HepG2 (cell line): ENCODE measurements around the gene SIX4. TPM values are rescaled to one million over a fixed set of nuclear protein-coding genes. Genes with fewer than 3 reads are reported as not detected.

Experiments used
- ARNT ChIP-seq: fragments of 450-650 bp; IDR thresholded peaks from 2 replicates; pipeline ENCODE4 v1.6.1; 2017
- E2F2 ChIP-seq: sonication (generic); formaldehyde crosslinking; IDR thresholded peaks from 2 replicates; pipeline ENCODE4 v1.4.0; 2020; ENCODE audit warnings: missing genetic modification reagents, borderline replicate concordance
- PHF21A ChIP-seq: sonication (generic); formaldehyde crosslinking; IDR thresholded peaks from 2 replicates; pipeline ENCODE4 v1.5.0; 2020; ENCODE audit warnings: mild to moderate bottlenecking, missing genetic modification reagents
- POLR2AphosphoS2 ChIP-seq: IDR thresholded peaks from 2 replicates; pipeline ENCODE4 v1.6.1; 2011; ENCODE audit warnings: low read depth, low read length, improper control_type of control experiment
- RFXAP ChIP-seq: sonication (generic); formaldehyde crosslinking; IDR thresholded peaks from 2 replicates; pipeline ENCODE4 v1.4.0; 2020; ENCODE audit warnings: missing genetic modification reagents, borderline replicate concordance
- SATB2 ChIP-seq: sonication (generic); formaldehyde crosslinking; IDR thresholded peaks from 2 replicates; pipeline ENCODE4 v1.5.0; 2020; ENCODE audit warnings: missing genetic modification reagents
- ZHX1 ChIP-seq: sonication (generic); formaldehyde crosslinking; IDR thresholded peaks from 2 replicates; pipeline ENCODE4 v1.8.1; 2022; ENCODE audit warnings: low read depth, mild to moderate bottlenecking, missing genetic modification reagents
- ZHX2 ChIP-seq, 2 experiments: sonication (generic) in 1 of 2; formaldehyde crosslinking in 1 of 2; IDR thresholded peaks; 2 replicates each; pipeline versions ENCODE4 v1.6.1 to v1.9.0; 2014 to 2022; ENCODE audit warnings: antibody characterized with exemption in 1 of 2, borderline replicate concordance in 1 of 2, inconsistent platforms in 1 of 2, low read depth in 1 of 2, missing genetic modification reagents in 1 of 2
- ZNF432 ChIP-seq: sonication (generic); formaldehyde crosslinking; IDR thresholded peaks from 2 replicates; pipeline ENCODE4 v1.5.0; 2020; ENCODE audit warnings: missing genetic modification reagents, mild to moderate bottlenecking, borderline replicate concordance
- ZNF564 ChIP-seq: sonication (generic); formaldehyde crosslinking; IDR thresholded peaks from 2 replicates; pipeline ENCODE4 v1.8.1; 2023; ENCODE audit warnings: mild to moderate bottlenecking, missing genetic modification reagents
- ZNF614 ChIP-seq: IDR thresholded peaks from 2 replicates; pipeline ENCODE4 v1.6.1; 2018; ENCODE audit warnings: missing biosample characterization, missing genetic modification reagents, inconsistent platforms, borderline replicate concordance
- ZNF672 ChIP-seq: sonication (generic); formaldehyde crosslinking; IDR thresholded peaks from 2 replicates; pipeline ENCODE4 v1.8.1; 2022; ENCODE audit warnings: missing genetic modification reagents
- ZNF747 ChIP-seq: sonication (generic); formaldehyde crosslinking; IDR thresholded peaks from 2 replicates; pipeline ENCODE4 v1.8.1; 2023; ENCODE audit warnings: missing genetic modification reagents, mild to moderate bottlenecking, borderline replicate concordance
- ZNF775 ChIP-seq: sonication (generic); formaldehyde crosslinking; IDR thresholded peaks from 2 replicates; pipeline ENCODE4 v1.4.0; 2020; ENCODE audit warnings: missing genetic modification reagents, mild to moderate bottlenecking, moderate library complexity, borderline replicate concordance
- ZNF780A ChIP-seq: sonication (generic); formaldehyde crosslinking; IDR thresholded peaks from 2 replicates; pipeline ENCODE4 v1.8.0; 2022; ENCODE audit warnings: mild to moderate bottlenecking, missing genetic modification reagents, moderate library complexity
- ZSCAN5A ChIP-seq: sonication (generic); formaldehyde crosslinking; IDR thresholded peaks from 2 replicates; pipeline ENCODE4 v1.8.0; 2022; ENCODE audit warnings: mild to moderate bottlenecking, missing genetic modification reagents, borderline replicate concordance
- ZSCAN9 ChIP-seq: IDR thresholded peaks from 2 replicates; pipeline ENCODE4 v1.6.1; 2016; ENCODE audit warnings: borderline replicate concordance
- polyA plus RNA-seq, 8 experiments: library from polyadenylated mRNA; depleted of rRNA in 3 of 8; stranded (reverse) in 7 of 8; unstranded in 1 of 8; fragments of >200 nt; fragmentation: Illumina TruSeq in 4 of 8; extraction: Trizol in 4 of 8; gene quantifications; 2 replicates each; pipeline versions ENCODE4 v1.2.1 to v1.2.3, GENCODE V29; 2011 to 2016; ENCODE audit warnings: low read depth in 4 of 8, missing spikeins in 1 of 8, mixed read lengths in 1 of 8; ENCODE audit not compliant: insufficient read depth in 1 of 8
- total RNA-seq, 5 experiments: library from RNA; depleted of rRNA; stranded (reverse); fragments of >200 nt; fragmentation: Illumina TruSeq; extraction: Trizol; gene quantifications; 2 replicates each; pipeline ENCODE4 v1.2.3, GENCODE V29; 2016; ENCODE audit warnings: low read depth in 1 of 5

Gene SIX4
- total and polyA plus RNA-seq, 2 of the 13 experiments (the other 11 are each of a cell fraction or from before 2014, with no cell fraction given): 5.0 to 6.0 TPM

GRCh38 chr14:60734465-60735242 is 10.5 kb upstream of the SIX4 start, which contains the start of gene MNAT1 (continued):
- TF ChIP-seq ZHX2 (IDR thresholded peaks at IDR 0.05; ENCODE audit: low read depth) (peak; percentile 72; the same call in 1 of the 2 replicates), ZHX2 (CRISPR knock-in tag; IDR thresholded peaks at IDR 0.05; ENCODE audit: borderline replicate concordance) (no peak), SATB2 (CRISPR knock-in tag) (0 out of 2 replicates have a peak, but pooled peaks have one; percentile 38), PHF21A (CRISPR knock-in tag) (peak; percentile 83), ZHX1 (peak; percentile 82; the same call in 1 of the 2 replicates), ZSCAN9 (CRISPR knock-in tag) (peak; percentile 87), ZNF564 (CRISPR knock-in tag) (0 out of 2 replicates have a peak, but pooled peaks have one; percentile 59), RFXAP (CRISPR knock-in tag) (peak; percentile 93), ZNF775 (CRISPR knock-in tag) (no peak), E2F2 (CRISPR knock-in tag) (peak; percentile 29; the same call in 1 of the 2 replicates), ZNF672 (CRISPR knock-in tag) (no peak), ARNT (no peak), ZSCAN5A (CRISPR knock-in tag) (peak; percentile 62; the same call in 1 of the 2 replicates), ZNF432 (CRISPR knock-in tag) (no peak), ZNF780A (no peak), POLR2AphosphoS2 (no peak), ZNF614 (peak; percentile 89), ZNF747 (CRISPR knock-in tag) (peak; percentile 54; the same call in 1 of the 2 replicates)
